Mesenchymal stem cell (in vitro differentiated cells and primary cell): ENCODE measurements around the gene MIF4GD.

Experiments
- DNase-seq: peaks from one replicate; pipeline ENCODE4 v3.0.0-alpha.2; 2013
- H2AFZ ChIP-seq: one replicate; pipeline ENCODE4 v1.6.1; 2013; ENCODE audit warnings: low read depth, mild to moderate bottlenecking, control low read depth, inconsistent platforms, low read length, moderate library complexity
- H2AK5ac ChIP-seq: 2 replicates; pipeline ENCODE4 v1.6.1; 2013; ENCODE audit warnings: low read length, moderate library complexity, mild to moderate bottlenecking, inconsistent platforms; ENCODE audit not compliant: severe bottlenecking
- H2BK120ac ChIP-seq: one replicate; pipeline ENCODE4 v1.6.1; 2013; ENCODE audit warnings: low read depth, mild to moderate bottlenecking, inconsistent platforms, low read length, moderate library complexity
- H2BK12ac ChIP-seq, 2 experiments: one replicate each; pipeline ENCODE4 v1.6.1; 2013; ENCODE audit warnings: inconsistent platforms in 2 of 2, low read length in 2 of 2, mild to moderate bottlenecking in 2 of 2, moderate library complexity in 2 of 2, control low read depth in 1 of 2
- H2BK15ac ChIP-seq: one replicate; pipeline ENCODE4 v1.6.1; 2013; ENCODE audit warnings: mild to moderate bottlenecking, low read depth, inconsistent platforms; ENCODE audit not compliant: poor library complexity, severe bottlenecking
- H2BK5ac ChIP-seq: 2 replicates; pipeline ENCODE4 v1.6.1; 2013; ENCODE audit warnings: low read depth, mild to moderate bottlenecking, low read length, control low read depth, inconsistent platforms; ENCODE audit not compliant: poor library complexity, severe bottlenecking
- H3K14ac ChIP-seq, 2 experiments: one replicate each; pipeline ENCODE4 v1.6.1; 2013; ENCODE audit warnings: inconsistent platforms in 2 of 2, low read length in 2 of 2, control low read depth in 1 of 2, mild to moderate bottlenecking in 1 of 2, moderate library complexity in 1 of 2
- H3K18ac ChIP-seq, 2 experiments: one replicate each; pipeline ENCODE4 v1.6.1; 2013; ENCODE audit warnings: inconsistent platforms in 2 of 2, low read length in 2 of 2, control low read depth in 1 of 2, low read depth in 1 of 2, mild to moderate bottlenecking in 1 of 2
- H3K23ac ChIP-seq, 2 experiments: one replicate each; pipeline ENCODE4 v1.6.1; 2013; ENCODE audit warnings: inconsistent platforms in 2 of 2, low read length in 2 of 2, mild to moderate bottlenecking in 2 of 2, moderate library complexity in 2 of 2, control low read depth in 1 of 2
- H3K27ac ChIP-seq: 2 replicates; pipeline ENCODE4 v1.5.1; 2013; ENCODE audit warnings: mild to moderate bottlenecking, moderate library complexity, low read length, control low read depth, inconsistent platforms; ENCODE audit not compliant: poor library complexity, severe bottlenecking
- H3K27me3 ChIP-seq, 2 experiments: 2 replicates each; pipeline versions ENCODE4 v1.6.1 to v1.7.0; 2013; ENCODE audit warnings: low read length in 2 of 2, mild to moderate bottlenecking in 2 of 2, moderate library complexity in 2 of 2, control low read depth in 1 of 2, inconsistent platforms in 1 of 2; ENCODE audit not compliant: control insufficient read depth in 1 of 2, insufficient read depth in 1 of 2
- H3K36me3 ChIP-seq, 2 experiments: 2 replicates each; pipeline versions ENCODE4 v1.6.1 to v1.7.0; 2013; ENCODE audit warnings: low read length in 2 of 2, control low read depth in 1 of 2, inconsistent platforms in 1 of 2, low read depth in 1 of 2, mild to moderate bottlenecking in 1 of 2; ENCODE audit not compliant: insufficient read depth in 2 of 2, control insufficient read depth in 1 of 2
- H3K4ac ChIP-seq, 2 experiments: one replicate each; pipeline ENCODE4 v1.6.1; 2013; ENCODE audit warnings: inconsistent platforms in 2 of 2, low read length in 2 of 2, mild to moderate bottlenecking in 2 of 2, moderate library complexity in 2 of 2, control low read depth in 1 of 2, low read depth in 1 of 2
- H3K4me1 ChIP-seq: 2 replicates; pipeline ENCODE4 v1.6.1; 2013; ENCODE audit warnings: low read depth, low read length, control low read depth; ENCODE audit not compliant: control insufficient read depth, insufficient read depth
- H3K4me2 ChIP-seq: 2 replicates; pipeline ENCODE4 v1.6.1; 2013; ENCODE audit warnings: low read length, mild to moderate bottlenecking, inconsistent platforms; ENCODE audit not compliant: poor library complexity, severe bottlenecking
- H3K4me3 ChIP-seq, 2 experiments: 2 replicates each; pipeline versions ENCODE4 v1.5.1 to v1.7.0; 2013; ENCODE audit warnings: low read length in 2 of 2, mild to moderate bottlenecking in 2 of 2, control low read depth in 1 of 2, low read depth in 1 of 2; ENCODE audit not compliant: insufficient read depth in 1 of 2
- H3K79me1 ChIP-seq: replicated peaks from 2 replicates; pipeline ENCODE4 v1.6.1; 2013; ENCODE audit warnings: mild to moderate bottlenecking, control low read depth, low read length, inconsistent platforms; ENCODE audit not compliant: poor library complexity, severe bottlenecking
- H3K9ac ChIP-seq: 2 replicates; pipeline ENCODE4 v1.7.0; 2013; ENCODE audit warnings: mild to moderate bottlenecking, low read length, moderate library complexity
- H3K9me3 ChIP-seq: 2 replicates; pipeline ENCODE4 v1.7.0; 2013; ENCODE audit warnings: mild to moderate bottlenecking, low read length; ENCODE audit not compliant: control insufficient read depth
- H4K8ac ChIP-seq: one replicate; pipeline ENCODE4 v1.6.1; 2013; ENCODE audit warnings: inconsistent platforms, mild to moderate bottlenecking, low read length, moderate library complexity
- H4K91ac ChIP-seq: one replicate; pipeline ENCODE4 v1.6.1; 2013; ENCODE audit warnings: mild to moderate bottlenecking, low read length, inconsistent platforms
- WGBS: methylation state at CpG from one replicate; pipeline ENCODE4 v1.1.7; 2013; ENCODE audit warnings: mixed read lengths; 5-methylcytosine and 5-hydroxymethylcytosine counted together

The MIF4GD gene

GRCh38 chr17:75228847-75229246 is 42.2 kb downstream of the MIF4GD start:
- H3K4me3 ChIP-seq: no peak overlapping the region
- 98% methylated on average over 4 of the region's 4 CpGs for WGBS

GRCh38 chr17:75228305-75228704 is 42.7 kb downstream of the MIF4GD start:
- H3K4ac ChIP-seq: no peak overlapping the region
- no peak overlapping the region for H3K14ac ChIP-seq
- no peaks in the 10 kb centered on the region for H3K27me3 ChIP-seq
- no peak overlapping the region for H2BK12ac ChIP-seq
- no peak overlapping the region for H2AFZ ChIP-seq
- no peak overlapping the region for H3K4me3 ChIP-seq
- no peak overlapping the region for H3K18ac ChIP-seq
- H3K4me2 ChIP-seq: no peak overlapping the region
- 79% methylated on average over 1 of the region's 2 CpGs for WGBS
- H3K23ac ChIP-seq: no peak overlapping the region
- peak overlapping the region; percentile 52 for H3K9ac ChIP-seq
- no peak overlapping the region for H4K8ac ChIP-seq
- no peak overlapping the region for H2BK15ac ChIP-seq
- H3K36me3 ChIP-seq: peaks cover 66 to 73% of the 10 kb centered on the region in 2 experiments
- no peak overlapping the region for H3K27ac ChIP-seq
- no peak overlapping the region for H2BK120ac ChIP-seq
- no peaks in the 10 kb centered on the region for H3K9me3 ChIP-seq
- no peak for DNase-seq
- H2AK5ac ChIP-seq: no peak overlapping the region
- H4K91ac ChIP-seq: no peak overlapping the region
- peaks cover 27% of the 10 kb centered on the region for H3K79me1 ChIP-seq
- no peaks in the 10 kb centered on the region for H3K4me1 ChIP-seq
- H2BK5ac ChIP-seq: no peak overlapping the region

More at GRCh38 chr17:75228847-75229246, 42.2 kb downstream of the MIF4GD start:
- H2AFZ ChIP-seq: no peak overlapping the region
- H3K27ac ChIP-seq: no peak overlapping the region
- no peak overlapping the region for H2BK120ac ChIP-seq
- DNase-seq: no peak
- no peak overlapping the region for H3K4me2 ChIP-seq
- no peaks in the 10 kb centered on the region for H3K4me1 ChIP-seq
- H2BK12ac ChIP-seq: no peak overlapping the region
- no peaks in the 10 kb centered on the region for H3K27me3 ChIP-seq
- H3K23ac ChIP-seq: no peak overlapping the region
- no peak overlapping the region for H4K8ac ChIP-seq
- no peak overlapping the region for H2BK15ac ChIP-seq
- H3K18ac ChIP-seq: no peak overlapping the region
- H3K4ac ChIP-seq: no peak overlapping the region
- peak overlapping the region; percentile 52 for H3K9ac ChIP-seq
- no peak overlapping the region for H2BK5ac ChIP-seq
- H3K9me3 ChIP-seq: no peaks in the 10 kb centered on the region
- no peak overlapping the region for H2AK5ac ChIP-seq
- H4K91ac ChIP-seq: no peak overlapping the region
- H3K79me1 ChIP-seq: peaks cover 26% of the 10 kb centered on the region
- H3K36me3 ChIP-seq: peaks cover 66 to 74% of the 10 kb centered on the region in 2 experiments
- H3K14ac ChIP-seq: no peak overlapping the region

- no peak overlapping the region for H4K91ac ChIP-seq
- H2AK5ac ChIP-seq: no peak overlapping the region
- DNase-seq: no peak
- no peak overlapping the region for H3K4me3 ChIP-seq
- H3K4ac ChIP-seq: no peak overlapping the region
- no peak overlapping the region for H3K14ac ChIP-seq
- H2BK5ac ChIP-seq: no peak overlapping the region
- 97% methylated on average over 3 of the region's 5 CpGs for WGBS
- H3K79me1 ChIP-seq: peaks cover 24% of the 10 kb centered on the region
- peak overlapping the region; percentile 52 for H3K9ac ChIP-seq
- H2AFZ ChIP-seq: no peak overlapping the region
- no peak overlapping the region for H3K18ac ChIP-seq
- no peaks in the 10 kb centered on the region for H3K27me3 ChIP-seq
- H2BK15ac ChIP-seq: no peak overlapping the region
- H3K9me3 ChIP-seq: no peaks in the 10 kb centered on the region
- no peak overlapping the region for H2BK12ac ChIP-seq
- no peak overlapping the region for H3K4me2 ChIP-seq
- no peak overlapping the region for H2BK120ac ChIP-seq
- no peak overlapping the region for H3K27ac ChIP-seq
- H3K4me1 ChIP-seq: no peaks in the 10 kb centered on the region
- no peak overlapping the region for H3K23ac ChIP-seq
- no peak overlapping the region for H4K8ac ChIP-seq
- peaks cover 62 to 71% of the 10 kb centered on the region in 2 experiments for H3K36me3 ChIP-seq
These were observed 43.3 kb downstream of the MIF4GD start for GRCh38 chr17:75227729-75228128.

- no peak overlapping the region for H3K18ac ChIP-seq
- no peaks in the 10 kb centered on the region for H3K27me3 ChIP-seq
- H3K4ac ChIP-seq: no peak overlapping the region
- WGBS: 90% methylated on average over 14 of the region's 14 CpGs
- no peak overlapping the region for H2AK5ac ChIP-seq
- H3K9ac ChIP-seq: no peak overlapping the region
- H2AFZ ChIP-seq: no peak overlapping the region
- H3K14ac ChIP-seq: no peak overlapping the region
- H3K9me3 ChIP-seq: no peaks in the 10 kb centered on the region
- no peak overlapping the region for H3K23ac ChIP-seq
- no peak overlapping the region for H4K8ac ChIP-seq
- no peak overlapping the region for H3K27ac ChIP-seq
- no peak overlapping the region for H2BK12ac ChIP-seq
- no peak overlapping the region for H3K4me3 ChIP-seq
- no peak for DNase-seq
- no peak overlapping the region for H3K4me2 ChIP-seq
- H3K36me3 ChIP-seq: peaks cover 39 to 61% of the 10 kb centered on the region in 2 experiments
- H4K91ac ChIP-seq: no peak overlapping the region
- peaks cover 15% of the 10 kb centered on the region for H3K79me1 ChIP-seq
- H3K4me1 ChIP-seq: no peaks in the 10 kb centered on the region
- H2BK5ac ChIP-seq: no peak overlapping the region
- H2BK120ac ChIP-seq: no peak overlapping the region
- H2BK15ac ChIP-seq: no peak overlapping the region
These were observed 46.0 kb downstream of the MIF4GD start for GRCh38 chr17:75225016-75225415.
